Cardiac muscle cell (in vitro differentiated cells and primary cell): ENCODE data around the gene SREK1IP1. TPM values are rescaled to one million over a fixed set of nuclear protein-coding genes. Genes with fewer than 3 reads are reported as not detected.

Experiments used
- DNase-seq, 2 donors: peaks; one replicate each; pipeline versions ENCODE4 v3.0.0 to v3.0.0-alpha.2; 2010 to 2017; ENCODE audit warnings: low read depth in 1 of 2, low spot score in 1 of 2
- H3K27ac ChIP-seq: fragments of 200-600 bp; sonication (generic); 2 replicates; pipeline ENCODE4 v1.5.1; 2016
- H3K27me3 ChIP-seq: fragments of 200-600 bp; sonication (generic); 2 replicates; pipeline ENCODE4 v1.6.0; 2016; ENCODE audit warnings: control low read depth
- H3K36me3 ChIP-seq: fragments of 200-600 bp; sonication (generic); 2 replicates; pipeline ENCODE4 v1.5.1; 2016; ENCODE audit warnings: control low read depth
- H3K4me1 ChIP-seq: fragments of 200-600 bp; sonication (generic); 2 replicates; pipeline ENCODE4 v1.8.1; 2017; ENCODE audit warnings: low read depth, mild to moderate bottlenecking, mixed run types
- H3K4me3 ChIP-seq: fragments of 200-600 bp; sonication (generic); 2 replicates; pipeline ENCODE4 v1.5.1; 2016; ENCODE audit warnings: mild to moderate bottlenecking
- H3K9me3 ChIP-seq: fragments of 200-600 bp; sonication (generic); 2 replicates; pipeline ENCODE4 v1.5.1; 2017; ENCODE audit warnings: low read depth, mild to moderate bottlenecking, control low read depth
- polyA plus RNA-seq: library from polyadenylated mRNA; unstranded; fragments of >200 nt; fragmentation: Nextera tagmentation; extraction: Ambion mirVana; gene quantifications from 2 replicates; pipeline ENCODE4 v1.2.1, GENCODE V29; 2016
- total RNA-seq: library from RNA; depleted of rRNA; stranded (reverse); fragments of >200 nt; gene quantifications from 2 replicates; pipeline ENCODE4 v1.2.3, GENCODE V29; 2016
- TF ChIP-seq, protein P1 (sequence below): IDR thresholded peaks from 2 replicates; pipeline ENCODE4 v1.5.1; 2012; ENCODE audit warnings: low read depth, mild to moderate bottlenecking, low read length

Gene SREK1IP1
- total and polyA plus RNA-seq, 2 experiments from 2014 or later = 4.9 to 22.4 TPM

GRCh38 chr5:64806537-64806936 is 38.0 kb upstream of the SREK1IP1 start:
- TF ChIP-seq, protein P1, sequence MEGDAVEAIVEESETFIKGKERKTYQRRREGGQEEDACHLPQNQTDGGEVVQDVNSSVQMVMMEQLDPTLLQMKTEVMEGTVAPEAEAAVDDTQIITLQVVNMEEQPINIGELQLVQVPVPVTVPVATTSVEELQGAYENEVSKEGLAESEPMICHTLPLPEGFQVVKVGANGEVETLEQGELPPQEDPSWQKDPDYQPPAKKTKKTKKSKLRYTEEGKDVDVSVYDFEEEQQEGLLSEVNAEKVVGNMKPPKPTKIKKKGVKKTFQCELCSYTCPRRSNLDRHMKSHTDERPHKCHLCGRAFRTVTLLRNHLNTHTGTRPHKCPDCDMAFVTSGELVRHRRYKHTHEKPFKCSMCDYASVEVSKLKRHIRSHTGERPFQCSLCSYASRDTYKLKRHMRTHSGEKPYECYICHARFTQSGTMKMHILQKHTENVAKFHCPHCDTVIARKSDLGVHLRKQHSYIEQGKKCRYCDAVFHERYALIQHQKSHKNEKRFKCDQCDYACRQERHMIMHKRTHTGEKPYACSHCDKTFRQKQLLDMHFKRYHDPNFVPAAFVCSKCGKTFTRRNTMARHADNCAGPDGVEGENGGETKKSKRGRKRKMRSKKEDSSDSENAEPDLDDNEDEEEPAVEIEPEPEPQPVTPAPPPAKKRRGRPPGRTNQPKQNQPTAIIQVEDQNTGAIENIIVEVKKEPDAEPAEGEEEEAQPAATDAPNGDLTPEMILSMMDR = no peak
- no peak overlapping the region for H3K27ac ChIP-seq
- no peak overlapping the region for H3K4me3 ChIP-seq
- H3K27me3 ChIP-seq = no peaks in the 10 kb centered on the region
- peaks cover 16% of the 10 kb centered on the region for H3K4me1 ChIP-seq
- H3K36me3 ChIP-seq = peaks cover 9% of the 10 kb centered on the region
- H3K9me3 ChIP-seq = no peaks in the 10 kb centered on the region
- DNase-seq = no peak

GRCh38 chr5:64800926-64801325 is 32.4 kb upstream of the SREK1IP1 start:
- no peaks in the 10 kb centered on the region for H3K9me3 ChIP-seq
- no peak for DNase-seq
- H3K4me3 ChIP-seq = no peak overlapping the region
- H3K27ac ChIP-seq = peak overlapping the region; percentile 49
- TF ChIP-seq, protein P1 = no peak
- H3K27me3 ChIP-seq = no peaks in the 10 kb centered on the region
- peaks cover 9% of the 10 kb centered on the region for H3K36me3 ChIP-seq
- H3K4me1 ChIP-seq = peaks cover 15% of the 10 kb centered on the region

DNA sequence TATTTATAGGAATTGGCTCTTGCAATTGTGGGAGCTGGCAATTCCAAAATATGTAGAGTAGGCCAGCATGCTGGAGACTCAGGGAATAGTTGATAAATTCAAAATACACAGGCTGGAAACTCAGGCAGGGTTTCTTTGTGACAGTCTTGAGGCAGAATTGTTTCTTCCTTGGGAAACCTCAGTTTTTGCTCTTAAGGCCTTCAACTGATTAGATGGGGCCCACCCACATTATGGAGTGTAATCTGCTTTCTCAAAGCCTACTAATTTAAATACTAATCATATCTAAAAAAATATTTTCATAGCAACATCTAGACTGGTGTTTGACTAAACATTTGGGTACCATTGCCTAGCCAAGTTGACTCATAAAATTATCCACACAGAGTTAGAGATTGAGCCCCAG is 27.8 kb upstream of the SREK1IP1 start:
- Histone ChIP-seq H3K36me3 (no peaks in the 10 kb centered on the region), H3K27me3 (no peaks in the 10 kb centered on the region), H3K9me3 (no peaks in the 10 kb centered on the region), H3K4me3 (no peak overlapping the region), H3K4me1 (peaks cover 6% of the 10 kb centered on the region), H3K27ac (no peak overlapping the region)
- TF ChIP-seq, protein P1 = no peak
- no peak for DNase-seq

DNA sequence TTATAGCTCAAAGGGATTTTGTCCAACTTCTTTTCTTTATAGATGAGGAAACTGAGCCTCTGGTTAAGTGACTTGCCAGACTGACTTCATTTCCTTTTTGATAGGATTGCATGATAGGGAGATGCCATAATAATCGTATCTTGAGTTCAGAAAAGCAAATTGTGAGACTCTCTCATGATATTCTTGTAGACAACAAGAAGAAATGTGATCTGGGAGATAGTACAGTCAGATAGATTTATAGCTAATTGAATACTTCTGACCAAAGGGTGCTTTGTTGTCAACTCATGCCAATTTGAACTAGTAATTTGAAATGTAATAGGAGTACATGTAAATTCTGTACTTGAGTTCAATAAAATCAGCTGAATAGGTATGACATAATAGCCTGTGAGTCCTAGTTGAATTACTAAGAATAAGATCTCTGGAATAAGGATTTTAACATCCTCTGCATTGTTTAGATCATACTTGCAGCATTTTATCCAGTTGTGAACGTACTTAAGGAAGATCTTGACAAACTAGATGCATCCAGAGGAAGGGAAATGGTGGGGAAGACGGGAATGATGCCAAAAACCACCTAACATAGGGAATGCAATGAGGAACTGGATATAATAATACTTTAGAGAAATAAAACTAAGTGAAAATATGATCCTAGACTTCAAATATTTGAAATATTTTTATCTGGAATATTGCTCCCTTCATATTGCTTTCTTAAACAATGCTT is 25.7 kb upstream of the SREK1IP1 start:
- Histone ChIP-seq H3K4me1 (no peaks in the 10 kb centered on the region), H3K9me3 (no peaks in the 10 kb centered on the region), H3K36me3 (no peaks in the 10 kb centered on the region), H3K27me3 (no peaks in the 10 kb centered on the region), H3K27ac (no peak overlapping the region), H3K4me3 (no peak overlapping the region)
- TF ChIP-seq, protein P1 = no peak
- no peak for DNase-seq

DNA sequence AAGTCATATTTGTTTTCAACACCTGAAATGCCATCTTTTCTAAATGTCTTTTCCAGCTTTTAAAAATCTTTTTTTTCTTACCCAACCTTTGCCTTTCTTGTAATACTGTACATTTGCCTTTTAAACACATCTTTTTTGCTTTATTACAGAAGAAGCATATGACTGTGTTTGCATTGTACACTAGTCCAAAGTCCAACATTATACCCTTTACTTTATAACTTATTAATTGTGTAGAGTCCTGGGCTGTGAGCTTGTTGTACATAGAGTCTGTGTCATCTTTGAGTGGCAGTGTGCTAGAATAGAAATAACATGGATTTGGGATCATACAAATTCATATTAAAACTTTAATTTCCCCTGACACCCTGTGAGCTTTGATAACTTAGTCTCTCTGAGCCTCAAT is 24.0 kb upstream of the SREK1IP1 start:
- Histone ChIP-seq H3K27ac (no peak overlapping the region), H3K4me3 (no peak overlapping the region), H3K4me1 (no peaks in the 10 kb centered on the region), H3K36me3 (no peaks in the 10 kb centered on the region), H3K27me3 (no peaks in the 10 kb centered on the region), H3K9me3 (no peaks in the 10 kb centered on the region)
- TF ChIP-seq, protein P1 = no peak
- no peak for DNase-seq
